ENCODE results near the gene IFNG-AS1.

DNA sequence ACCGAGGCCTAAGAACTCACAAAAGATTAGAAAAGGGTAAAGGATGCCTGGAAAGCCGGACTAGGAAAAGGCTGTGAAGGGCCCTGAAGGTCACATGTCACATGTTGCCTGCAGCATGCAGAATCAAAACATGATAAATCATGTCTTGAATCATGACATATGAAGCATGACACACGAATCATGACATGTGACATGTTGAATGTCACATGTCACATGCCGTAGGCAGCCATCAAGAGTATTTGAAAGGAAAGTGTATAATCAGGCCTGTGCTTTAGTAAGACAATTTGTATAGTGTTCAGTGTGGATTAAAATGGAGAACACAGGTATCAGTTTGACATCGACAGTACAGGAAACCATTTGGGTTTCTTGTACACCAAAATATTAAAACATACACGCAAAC, 30.8 kb downstream of the IFNG-AS1 start:
- TF ChIP-seq POLR2A (IDR thresholded peaks at IDR 0.05): no peak
- TF ChIP-seq, protein P1, sequence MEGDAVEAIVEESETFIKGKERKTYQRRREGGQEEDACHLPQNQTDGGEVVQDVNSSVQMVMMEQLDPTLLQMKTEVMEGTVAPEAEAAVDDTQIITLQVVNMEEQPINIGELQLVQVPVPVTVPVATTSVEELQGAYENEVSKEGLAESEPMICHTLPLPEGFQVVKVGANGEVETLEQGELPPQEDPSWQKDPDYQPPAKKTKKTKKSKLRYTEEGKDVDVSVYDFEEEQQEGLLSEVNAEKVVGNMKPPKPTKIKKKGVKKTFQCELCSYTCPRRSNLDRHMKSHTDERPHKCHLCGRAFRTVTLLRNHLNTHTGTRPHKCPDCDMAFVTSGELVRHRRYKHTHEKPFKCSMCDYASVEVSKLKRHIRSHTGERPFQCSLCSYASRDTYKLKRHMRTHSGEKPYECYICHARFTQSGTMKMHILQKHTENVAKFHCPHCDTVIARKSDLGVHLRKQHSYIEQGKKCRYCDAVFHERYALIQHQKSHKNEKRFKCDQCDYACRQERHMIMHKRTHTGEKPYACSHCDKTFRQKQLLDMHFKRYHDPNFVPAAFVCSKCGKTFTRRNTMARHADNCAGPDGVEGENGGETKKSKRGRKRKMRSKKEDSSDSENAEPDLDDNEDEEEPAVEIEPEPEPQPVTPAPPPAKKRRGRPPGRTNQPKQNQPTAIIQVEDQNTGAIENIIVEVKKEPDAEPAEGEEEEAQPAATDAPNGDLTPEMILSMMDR (IDR thresholded peaks at IDR 0.05): no peak
- TF ChIP-seq EP300 (IDR thresholded peaks at IDR 0.05): no peak
